Measurements from ENCODE around the gene POFUT2. TPM values are rescaled to one million over a fixed set of nuclear protein-coding genes. Genes with fewer than 3 reads are reported as not detected.

Gene POFUT2
- total RNA-seq, 1 experiment from 2014 or later = 25.1 TPM

GRCh38 chr21:45295576-45296365, 8.1 kb upstream of the POFUT2 start:
- TSS peak; percentile 11 for BruUV-seq (replicated peaks)
- TF ChIP-seq EZH2 (IDR thresholded peaks at IDR 0.05; ENCODE audit: borderline replicate concordance, low read depth, low read length, poor library complexity, severe bottlenecking) = no peak
- TF ChIP-seq CTCF (conservative IDR thresholded peaks at IDR 0.05; ENCODE audit: low read depth, low read length) = no peak
- intact Hi-C loops (cut with micrococcal nuclease; ENCODE audit: unreplicated experiment) = no loop called here
- Histone ChIP-seq H3K9me3 (ENCODE audit: low read depth, low read length, poor library complexity, severe bottlenecking) (no peaks in the 10 kb centered on the region), H3K4me1 (ENCODE audit: insufficient read depth, low read length, poor library complexity, severe bottlenecking) (peaks cover 4% of the 10 kb centered on the region), H3K36me3 (ENCODE audit: insufficient read depth, low read length, poor library complexity, severe bottlenecking) (no peaks in the 10 kb centered on the region), H3K27me3 (replicated peaks; ENCODE audit: insufficient read depth, low read depth, low read length, poor library complexity) (no peaks in the 10 kb centered on the region), H3K4me3 (ENCODE audit: low read depth, low read length, poor library complexity, severe bottlenecking) (no peak overlapping the region), H3K27ac (ENCODE audit: low read depth, low read length, poor library complexity, severe bottlenecking) (no peak overlapping the region)
- ChIA-PET CTCF (no interaction called here), POLR2A (ENCODE audit: low non-redundant PET) (no interaction called here)
- no peak for DNase-seq (ENCODE audit: low spot score)

GRCh38 chr21:45294509-45295291, 7.0 kb upstream of the POFUT2 start:
- POLR2A ChIA-PET (ENCODE audit: low non-redundant PET) = no interaction called here
- Histone ChIP-seq H3K4me1 (ENCODE audit: insufficient read depth, low read length, poor library complexity, severe bottlenecking) (peaks cover 4% of the 10 kb centered on the region), H3K36me3 (ENCODE audit: insufficient read depth, low read length, poor library complexity, severe bottlenecking) (no peaks in the 10 kb centered on the region), H3K27me3 (replicated peaks; ENCODE audit: insufficient read depth, low read depth, low read length, poor library complexity) (no peaks in the 10 kb centered on the region), H3K4me3 (ENCODE audit: low read depth, low read length, poor library complexity, severe bottlenecking) (no peak overlapping the region), H3K9me3 (ENCODE audit: low read depth, low read length, poor library complexity, severe bottlenecking) (no peaks in the 10 kb centered on the region), H3K27ac (ENCODE audit: low read depth, low read length, poor library complexity, severe bottlenecking) (no peak overlapping the region)
- no peak for DNase-seq (ENCODE audit: low spot score)
- BruUV-seq (replicated peaks) = no TSS peak
- TF ChIP-seq EZH2 (IDR thresholded peaks at IDR 0.05; ENCODE audit: borderline replicate concordance, low read depth, low read length, poor library complexity, severe bottlenecking) (no peak), CTCF (conservative IDR thresholded peaks at IDR 0.05; ENCODE audit: low read depth, low read length) (no peak)
- intact Hi-C loops (cut with micrococcal nuclease; ENCODE audit: unreplicated experiment) = loop anchor here (5.0 kb wide), 1 partner anchor 152 kb away; no protein-coding TSS in a partner anchor
- CTCF ChIA-PET = no interaction called here

GRCh38 chr21:45293726-45294401, 6.2 kb upstream of the POFUT2 start:
- intact Hi-C loops (cut with micrococcal nuclease; ENCODE audit: unreplicated experiment) = loop anchor here (2.0 to 5.0 kb wide), 2 partner anchors 152 to 527 kb away; no protein-coding TSS in a partner anchor
- BruUV-seq (replicated peaks) = no TSS peak
- TF ChIP-seq EZH2 (IDR thresholded peaks at IDR 0.05; ENCODE audit: borderline replicate concordance, low read depth, low read length, poor library complexity, severe bottlenecking) = no peak
- TF ChIP-seq CTCF (conservative IDR thresholded peaks at IDR 0.05; ENCODE audit: low read depth, low read length) = no peak
- Histone ChIP-seq H3K4me3 (ENCODE audit: low read depth, low read length, poor library complexity, severe bottlenecking) (no peak overlapping the region), H3K27ac (ENCODE audit: low read depth, low read length, poor library complexity, severe bottlenecking) (no peak overlapping the region), H3K4me1 (ENCODE audit: insufficient read depth, low read length, poor library complexity, severe bottlenecking) (peaks cover 4% of the 10 kb centered on the region), H3K9me3 (ENCODE audit: low read depth, low read length, poor library complexity, severe bottlenecking) (no peaks in the 10 kb centered on the region), H3K36me3 (ENCODE audit: insufficient read depth, low read length, poor library complexity, severe bottlenecking) (no peaks in the 10 kb centered on the region), H3K27me3 (replicated peaks; ENCODE audit: insufficient read depth, low read depth, low read length, poor library complexity) (no peaks in the 10 kb centered on the region)
- ChIA-PET POLR2A (ENCODE audit: low non-redundant PET) (no interaction called here), CTCF (no interaction called here)
- no peak for DNase-seq (ENCODE audit: low spot score)
